OCI-LY7 (cell line): ENCODE results near the gene PLK5.

ENCODE experiments used
- CTCF ChIP-seq: fragments of 200-600 bp; sonication (generic); conservative IDR thresholded peaks from 2 replicates; pipeline ENCODE4 v1.5.1; 2014; ENCODE audit warnings: mild to moderate bottlenecking, antibody characterized with exemption, low read length, moderate library complexity, mixed read lengths
- EZH2phosphoT487 ChIP-seq: fragments of 200-600 bp; sonication (generic); IDR thresholded peaks from 2 replicates; pipeline ENCODE4 v1.6.1; 2018; ENCODE audit warnings: low read depth, borderline replicate concordance, mild to moderate bottlenecking, mixed run types, antibody characterized with exemption, low read length, moderate library complexity, mixed read lengths

DNA sequence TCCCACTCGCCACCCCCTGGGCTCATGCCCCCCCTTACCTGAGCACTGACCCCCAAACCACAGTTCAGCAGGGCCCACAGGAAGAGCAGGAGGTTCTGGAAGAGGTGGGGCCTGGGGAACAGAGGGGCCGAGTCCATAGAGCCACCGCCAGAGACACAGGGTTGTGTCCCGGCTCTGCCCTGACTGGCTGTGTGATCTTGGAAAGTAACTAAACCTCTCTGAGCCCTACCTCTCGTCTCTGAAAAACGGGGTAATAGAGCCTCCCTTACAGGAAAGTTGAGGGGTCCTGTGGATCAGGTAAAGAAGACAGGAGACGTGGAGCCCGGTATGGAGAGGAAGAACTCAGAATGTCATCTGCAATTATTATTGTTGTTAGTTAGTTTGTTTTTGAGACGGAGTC is 13.1 kb upstream of the PLK5 start:
- TF ChIP-seq CTCF (no peak), EZH2phosphoT487 (no peak)
